Neural cell (in vitro differentiated cells): ENCODE data around the gene LDHAL6B. TPM values are rescaled to one million over a fixed set of nuclear protein-coding genes. Genes with fewer than 3 reads are reported as not detected.

ENCODE experiments used
- H2AFZ ChIP-seq: fragments of 200-600, 300-800 bp; sonication (generic), shearing (Covaris generic); 2 replicates; pipeline ENCODE4 v1.6.0; 2014; ENCODE audit warnings: low read depth, mild to moderate bottlenecking, antibody characterized with exemption, low read length, moderate library complexity
- H3F3A ChIP-seq: fragments of 200-600 bp; shearing (Covaris generic); 2 replicates; pipeline ENCODE4 v1.6.1; 2016; ENCODE audit warnings: mild to moderate bottlenecking, moderate library complexity, mixed read lengths, antibody characterized with exemption, low read length; ENCODE audit not compliant: insufficient read depth, poor library complexity, severe bottlenecking
- H3K27ac ChIP-seq: fragments of 200-600, 300-800 bp; sonication (generic), shearing (Covaris generic); 2 replicates; pipeline ENCODE4 v1.5.1; 2014; ENCODE audit warnings: mild to moderate bottlenecking, low read length, moderate library complexity
- H3K27me3 ChIP-seq: fragments of 300-800, 200-600 bp; sonication (generic), shearing (Covaris generic); 2 replicates; pipeline ENCODE4 v1.6.0; 2014; ENCODE audit warnings: mild to moderate bottlenecking, low read depth, low read length, moderate library complexity; ENCODE audit not compliant: insufficient read depth
- H3K36me3 ChIP-seq: fragments of 300-800, 200-600 bp; sonication (generic), shearing (Covaris generic); 2 replicates; pipeline ENCODE4 v1.5.1; 2014; ENCODE audit warnings: mild to moderate bottlenecking, antibody characterized with exemption, low read length, moderate library complexity; ENCODE audit not compliant: insufficient read depth
- H3K4me2 ChIP-seq: fragments of 300-800, 200-600 bp; sonication (generic), shearing (Covaris generic); 2 replicates; pipeline ENCODE4 v1.6.0; 2014; ENCODE audit warnings: mild to moderate bottlenecking, low read length
- H3K4me3 ChIP-seq: fragments of 300-800, 200-600 bp; sonication (generic), shearing (Covaris generic); 2 replicates; pipeline ENCODE4 v1.5.1; 2014; ENCODE audit warnings: mild to moderate bottlenecking, low read length, moderate library complexity
- H3K79me2 ChIP-seq: fragments of 200-600 bp; shearing (Covaris generic); replicated peaks from 2 replicates; pipeline ENCODE4 v1.6.0; 2014; ENCODE audit warnings: mild to moderate bottlenecking, low read length, moderate library complexity; ENCODE audit not compliant: insufficient read depth
- H3K9ac ChIP-seq: fragments of 300-800, 200-600 bp; sonication (generic), shearing (Covaris generic); 2 replicates; pipeline ENCODE4 v1.6.1; 2016; ENCODE audit warnings: mild to moderate bottlenecking, low read length, mixed read lengths
- H3K9me2 ChIP-seq: fragments of 200-600 bp; shearing (Covaris generic); 2 replicates; pipeline ENCODE4 v1.6.1; 2016; ENCODE audit warnings: mild to moderate bottlenecking, low read length, mixed read lengths; ENCODE audit not compliant: insufficient read depth
- H3K9me3 ChIP-seq: fragments of 200-600, 300-800 bp; sonication (generic), shearing (Covaris generic); 2 replicates; pipeline ENCODE4 v1.6.1; 2016; ENCODE audit warnings: mild to moderate bottlenecking, mixed run types, low read length, moderate library complexity, mixed read lengths
- H4K20me1 ChIP-seq: fragments of 200-600 bp; shearing (Covaris generic); 2 replicates; pipeline ENCODE4 v1.6.1; 2016; ENCODE audit warnings: mild to moderate bottlenecking, mixed run types; ENCODE audit not compliant: insufficient read depth
- EP300 ChIP-seq: fragments of 450-650 bp; conservative IDR thresholded peaks from 2 replicates; pipeline ENCODE4 v1.6.1; 2014; ENCODE audit warnings: antibody characterized with exemption, mild to moderate bottlenecking, moderate library complexity; ENCODE audit not compliant: poor library complexity, severe bottlenecking
- EZH2 ChIP-seq: fragments of 200-600, 300-800 bp; shearing (Covaris generic), sonication (generic); IDR thresholded peaks from 2 replicates; pipeline ENCODE4 v1.6.1; 2014; ENCODE audit warnings: antibody characterized with exemption, low read length, borderline replicate concordance, mild to moderate bottlenecking; ENCODE audit not compliant: insufficient read depth, poor library complexity, severe bottlenecking
- MXI1 ChIP-seq: fragments of 450-650 bp; conservative IDR thresholded peaks from 2 replicates; pipeline ENCODE4 v1.6.1; 2014; ENCODE audit warnings: antibody characterized with exemption, mild to moderate bottlenecking; ENCODE audit not compliant: poor library complexity, severe bottlenecking
- POLR2AphosphoS5 ChIP-seq: IDR thresholded peaks from 2 replicates; pipeline ENCODE4 v1.6.1; 2012
- RAD21 ChIP-seq: fragments of 450-650 bp; conservative IDR thresholded peaks from 2 replicates; pipeline ENCODE4 v1.6.1; 2014; ENCODE audit warnings: antibody characterized with exemption, mild to moderate bottlenecking, moderate library complexity
- SMC3 ChIP-seq: fragments of 450-650 bp; conservative IDR thresholded peaks from 2 replicates; pipeline ENCODE4 v1.6.1; 2014; ENCODE audit warnings: antibody characterized with exemption, mild to moderate bottlenecking, moderate library complexity; ENCODE audit not compliant: poor library complexity
- TAF1 ChIP-seq: IDR thresholded peaks from 2 replicates; pipeline ENCODE4 v1.6.1; 2012; ENCODE audit warnings: low read depth
- polyA plus RNA-seq: library from polyadenylated mRNA; depleted of rRNA; stranded (reverse); fragments of >200 nt; gene quantifications from 2 replicates; pipeline ENCODE4 v1.2.3, GENCODE V29; 2014
- TF ChIP-seq, protein P1 (sequence below): fragments of 450-650 bp; IDR thresholded peaks from 2 replicates; pipeline ENCODE4 v1.5.1; 2014; ENCODE audit warnings: antibody characterized with exemption, mild to moderate bottlenecking, moderate library complexity; ENCODE audit not compliant: poor library complexity, severe bottlenecking
- TF ChIP-seq, protein P2 (sequence below): IDR thresholded peaks from 2 replicates; pipeline ENCODE4 v1.6.1; 2012; ENCODE audit warnings: borderline replicate concordance

LDHAL6B gene
- polyA plus RNA-seq, 1 donor from 2014 or later: not detected

DNA sequence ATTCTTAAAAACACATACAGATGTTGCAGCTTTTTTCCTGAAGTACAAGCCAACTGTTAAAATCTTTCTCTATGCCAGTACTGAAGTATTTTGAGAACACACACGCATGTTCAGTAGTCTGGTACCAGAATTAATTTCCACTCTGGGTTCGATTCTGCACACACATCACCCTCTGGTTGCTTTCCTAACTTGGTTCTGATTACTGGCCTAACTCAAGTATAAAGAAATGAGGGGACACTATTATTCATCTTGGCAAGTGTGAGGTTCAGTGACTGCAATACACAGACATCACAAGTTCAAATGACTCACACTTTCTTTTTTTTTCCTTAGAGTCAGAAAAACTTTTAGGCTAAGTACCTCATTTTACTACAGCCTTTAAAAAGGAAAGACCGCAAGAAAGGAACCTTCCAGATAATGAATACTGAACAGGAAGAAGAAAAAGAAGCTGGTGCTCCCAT, 37.4 kb upstream of the LDHAL6B start:
- no peaks in the 10 kb centered on the region for H3K27me3 ChIP-seq
- TF ChIP-seq SMC3: no peak
- no peak for TF ChIP-seq EP300
- no peak for TF ChIP-seq RAD21
- TF ChIP-seq POLR2AphosphoS5: no peak
- TF ChIP-seq, protein P1, sequence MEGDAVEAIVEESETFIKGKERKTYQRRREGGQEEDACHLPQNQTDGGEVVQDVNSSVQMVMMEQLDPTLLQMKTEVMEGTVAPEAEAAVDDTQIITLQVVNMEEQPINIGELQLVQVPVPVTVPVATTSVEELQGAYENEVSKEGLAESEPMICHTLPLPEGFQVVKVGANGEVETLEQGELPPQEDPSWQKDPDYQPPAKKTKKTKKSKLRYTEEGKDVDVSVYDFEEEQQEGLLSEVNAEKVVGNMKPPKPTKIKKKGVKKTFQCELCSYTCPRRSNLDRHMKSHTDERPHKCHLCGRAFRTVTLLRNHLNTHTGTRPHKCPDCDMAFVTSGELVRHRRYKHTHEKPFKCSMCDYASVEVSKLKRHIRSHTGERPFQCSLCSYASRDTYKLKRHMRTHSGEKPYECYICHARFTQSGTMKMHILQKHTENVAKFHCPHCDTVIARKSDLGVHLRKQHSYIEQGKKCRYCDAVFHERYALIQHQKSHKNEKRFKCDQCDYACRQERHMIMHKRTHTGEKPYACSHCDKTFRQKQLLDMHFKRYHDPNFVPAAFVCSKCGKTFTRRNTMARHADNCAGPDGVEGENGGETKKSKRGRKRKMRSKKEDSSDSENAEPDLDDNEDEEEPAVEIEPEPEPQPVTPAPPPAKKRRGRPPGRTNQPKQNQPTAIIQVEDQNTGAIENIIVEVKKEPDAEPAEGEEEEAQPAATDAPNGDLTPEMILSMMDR: no peak
- no peak overlapping the region for H3K4me2 ChIP-seq
- no peak overlapping the region for H3K27ac ChIP-seq
- H3K9ac ChIP-seq: no peak overlapping the region
- H3K36me3 ChIP-seq: no peaks in the 10 kb centered on the region
- no peaks in the 10 kb centered on the region for H3K9me2 ChIP-seq
- H3K9me3 ChIP-seq: no peaks in the 10 kb centered on the region
- no peaks in the 10 kb centered on the region for H3F3A ChIP-seq
- no peaks in the 10 kb centered on the region for H4K20me1 ChIP-seq
- H3K4me3 ChIP-seq: no peak overlapping the region
- no peak overlapping the region for H2AFZ ChIP-seq
- H3K79me2 ChIP-seq: no peaks in the 10 kb centered on the region

DNA sequence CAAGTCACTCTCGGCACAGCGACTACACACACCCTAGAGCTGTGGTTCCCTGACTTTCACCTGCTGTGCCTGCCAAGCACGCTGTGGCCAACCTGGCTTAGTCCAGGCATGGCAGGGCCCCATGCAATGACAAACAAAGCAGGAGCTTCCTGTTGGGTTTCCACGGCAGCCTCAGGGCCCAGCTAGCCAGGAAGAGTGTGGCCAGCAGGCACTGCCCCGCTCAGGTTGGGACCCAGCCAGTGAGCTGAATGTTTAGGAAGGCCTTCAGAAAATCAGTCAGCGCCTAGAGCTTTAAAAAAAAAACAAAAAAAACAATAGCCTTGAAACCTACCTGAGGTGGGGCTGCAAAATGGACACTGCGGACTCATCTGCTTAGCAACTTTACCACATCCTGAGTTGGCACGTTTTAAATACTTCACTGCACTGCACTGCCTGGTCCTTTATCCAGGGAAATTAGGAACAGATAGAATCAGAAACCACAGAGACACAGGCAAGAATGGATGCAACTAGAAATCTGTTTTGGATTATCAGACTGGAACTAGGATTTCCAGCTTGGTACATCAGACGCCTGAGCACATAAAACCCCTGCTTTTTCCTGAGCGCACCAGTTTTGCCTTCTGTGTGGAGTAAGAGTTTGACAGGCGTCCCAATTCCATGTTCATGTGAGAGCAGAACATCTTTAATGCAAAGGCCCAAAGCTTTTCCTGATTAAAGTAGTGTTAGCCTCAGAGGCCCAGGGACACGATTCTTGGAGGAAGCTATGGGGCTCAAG, 36.2 kb upstream of the LDHAL6B start:
- TF ChIP-seq MXI1 (no peak), EZH2 (no peak), RAD21 (no peak), SMC3 (no peak), TAF1 (no peak), POLR2AphosphoS5 (no peak), EP300 (no peak)
- TF ChIP-seq, protein P2, sequence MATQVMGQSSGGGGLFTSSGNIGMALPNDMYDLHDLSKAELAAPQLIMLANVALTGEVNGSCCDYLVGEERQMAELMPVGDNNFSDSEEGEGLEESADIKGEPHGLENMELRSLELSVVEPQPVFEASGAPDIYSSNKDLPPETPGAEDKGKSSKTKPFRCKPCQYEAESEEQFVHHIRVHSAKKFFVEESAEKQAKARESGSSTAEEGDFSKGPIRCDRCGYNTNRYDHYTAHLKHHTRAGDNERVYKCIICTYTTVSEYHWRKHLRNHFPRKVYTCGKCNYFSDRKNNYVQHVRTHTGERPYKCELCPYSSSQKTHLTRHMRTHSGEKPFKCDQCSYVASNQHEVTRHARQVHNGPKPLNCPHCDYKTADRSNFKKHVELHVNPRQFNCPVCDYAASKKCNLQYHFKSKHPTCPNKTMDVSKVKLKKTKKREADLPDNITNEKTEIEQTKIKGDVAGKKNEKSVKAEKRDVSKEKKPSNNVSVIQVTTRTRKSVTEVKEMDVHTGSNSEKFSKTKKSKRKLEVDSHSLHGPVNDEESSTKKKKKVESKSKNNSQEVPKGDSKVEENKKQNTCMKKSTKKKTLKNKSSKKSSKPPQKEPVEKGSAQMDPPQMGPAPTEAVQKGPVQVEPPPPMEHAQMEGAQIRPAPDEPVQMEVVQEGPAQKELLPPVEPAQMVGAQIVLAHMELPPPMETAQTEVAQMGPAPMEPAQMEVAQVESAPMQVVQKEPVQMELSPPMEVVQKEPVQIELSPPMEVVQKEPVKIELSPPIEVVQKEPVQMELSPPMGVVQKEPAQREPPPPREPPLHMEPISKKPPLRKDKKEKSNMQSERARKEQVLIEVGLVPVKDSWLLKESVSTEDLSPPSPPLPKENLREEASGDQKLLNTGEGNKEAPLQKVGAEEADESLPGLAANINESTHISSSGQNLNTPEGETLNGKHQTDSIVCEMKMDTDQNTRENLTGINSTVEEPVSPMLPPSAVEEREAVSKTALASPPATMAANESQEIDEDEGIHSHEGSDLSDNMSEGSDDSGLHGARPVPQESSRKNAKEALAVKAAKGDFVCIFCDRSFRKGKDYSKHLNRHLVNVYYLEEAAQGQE: no peak
- TF ChIP-seq, protein P1: no peak
- H3F3A ChIP-seq: no peaks in the 10 kb centered on the region
- no peak overlapping the region for H3K27ac ChIP-seq
- no peak overlapping the region for H2AFZ ChIP-seq
- no peaks in the 10 kb centered on the region for H3K27me3 ChIP-seq
- no peaks in the 10 kb centered on the region for H3K9me3 ChIP-seq
- no peaks in the 10 kb centered on the region for H3K79me2 ChIP-seq
- no peak overlapping the region for H3K4me3 ChIP-seq
- no peaks in the 10 kb centered on the region for H4K20me1 ChIP-seq
- no peak overlapping the region for H3K4me2 ChIP-seq
- no peaks in the 10 kb centered on the region for H3K36me3 ChIP-seq
- H3K9ac ChIP-seq: no peak overlapping the region
- H3K9me2 ChIP-seq: no peaks in the 10 kb centered on the region
